Stimulated activated naive B cell treated with anti-CD40 and anti-IgM and Interleukin-4, amounts not matched to agents 10 μg/mL and 1 μg/mL and 100 μg/mL, for 72 hours (primary cell): Measurements from ENCODE around the gene CERS6.
A peak's percentile ranks its signal among the peaks of the same experiment; 100 is the strongest.

Experiments
- ATAC-seq, 2 donors: fragments of 150-1000 bp; cut with Tn5 transposase; replicated peaks; 2 replicates each; pipeline ENCODE4 v1.10.0; 2021; ENCODE audit warnings: moderate library complexity in 1 of 2
- DNase-seq: peaks from one replicate; pipeline ENCODE4 v3.0.0; 2021
- H3K27ac Mint-ChIP-seq: one replicate; pipeline ENCODE4 v1.8.0; 2022; ENCODE audit warnings: mild to moderate bottlenecking, mixed read lengths
- H3K27me3 Mint-ChIP-seq, 2 donors: one replicate each; pipeline ENCODE4 v1.8.0; 2022; ENCODE audit warnings: mixed read lengths in 2 of 2
- H3K36me3 Mint-ChIP-seq, 2 donors: one replicate each; pipeline ENCODE4 v1.8.0; 2022; ENCODE audit warnings: mixed read lengths in 2 of 2, mild to moderate bottlenecking in 1 of 2
- H3K4me1 Mint-ChIP-seq, 2 donors: one replicate each; pipeline ENCODE4 v1.8.0; 2022; ENCODE audit warnings: mixed read lengths in 2 of 2, mild to moderate bottlenecking in 1 of 2
- H3K4me3 Mint-ChIP-seq, 2 donors: one replicate each; pipeline ENCODE4 v1.8.0; 2022; ENCODE audit warnings: mild to moderate bottlenecking in 2 of 2, mixed read lengths in 2 of 2, moderate library complexity in 1 of 2
- H3K9me3 Mint-ChIP-seq, 2 donors: one replicate each; pipeline ENCODE4 v1.8.0; 2022; ENCODE audit warnings: mixed read lengths in 2 of 2, mild to moderate bottlenecking in 1 of 2

Gene CERS6

DNA sequence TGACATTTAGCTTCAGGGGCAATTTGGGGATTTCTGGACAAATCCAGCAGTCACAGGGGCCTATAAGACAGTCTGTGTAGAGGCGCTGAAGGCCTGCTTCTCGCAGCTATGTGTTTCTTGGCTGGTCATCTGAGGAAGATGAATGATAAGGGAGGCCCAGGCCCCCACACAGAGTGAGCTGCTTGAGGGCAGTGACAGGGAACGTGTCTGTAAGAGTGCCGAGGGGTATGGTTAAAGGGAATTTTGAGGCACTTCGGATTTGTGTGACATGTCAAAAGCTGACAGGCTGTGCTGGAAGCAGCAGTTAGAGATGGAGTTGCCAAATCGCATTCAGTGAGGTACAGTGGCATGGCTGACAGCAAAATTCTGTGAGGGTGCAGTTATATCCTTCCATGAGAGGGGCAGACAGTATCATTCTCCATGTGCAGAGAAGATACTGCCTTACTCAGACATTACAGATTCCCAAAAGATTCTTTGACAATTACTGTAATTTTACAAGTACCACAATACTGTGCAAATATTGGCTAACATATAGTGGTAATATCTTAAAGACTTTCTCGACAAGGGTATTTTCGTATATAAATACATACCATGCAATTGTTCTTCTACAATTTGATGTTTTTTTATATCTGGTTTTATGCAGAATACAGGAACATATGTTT, 74.0 kb downstream of the CERS6 start:
- Mint-ChIP-seq H3K4me1 (peaks cover 40 to 72% of the 10 kb centered on the region in 2 donors), H3K27me3 (no peaks in the 10 kb centered on the region), H3K36me3 (peaks cover 6 to 30% of the 10 kb centered on the region in 2 donors), H3K27ac (no peak overlapping the region), H3K9me3 (peaks cover 2 to 4% of the 10 kb centered on the region in 2 donors), H3K4me3 (no peak overlapping the region)
- DNase-seq = no peak
- ATAC-seq = no peak

- Mint-ChIP-seq H3K4me3 (peak overlapping the region; percentile 55 to 62), H3K9me3 (peaks cover 2 to 4% of the 10 kb centered on the region in 2 donors), H3K27ac (peak overlapping the region; percentile 74), H3K4me1 (peaks cover 41 to 72% of the 10 kb centered on the region in 2 donors), H3K36me3 (peaks cover 6 to 30% of the 10 kb centered on the region in 2 donors), H3K27me3 (no peaks in the 10 kb centered on the region)
- DNase-seq (no peak), ATAC-seq (peak; percentile 78 to 85)
These were observed 75.0 kb downstream of the CERS6 start for GRCh38 chr2:168530982-168531622.

DNA sequence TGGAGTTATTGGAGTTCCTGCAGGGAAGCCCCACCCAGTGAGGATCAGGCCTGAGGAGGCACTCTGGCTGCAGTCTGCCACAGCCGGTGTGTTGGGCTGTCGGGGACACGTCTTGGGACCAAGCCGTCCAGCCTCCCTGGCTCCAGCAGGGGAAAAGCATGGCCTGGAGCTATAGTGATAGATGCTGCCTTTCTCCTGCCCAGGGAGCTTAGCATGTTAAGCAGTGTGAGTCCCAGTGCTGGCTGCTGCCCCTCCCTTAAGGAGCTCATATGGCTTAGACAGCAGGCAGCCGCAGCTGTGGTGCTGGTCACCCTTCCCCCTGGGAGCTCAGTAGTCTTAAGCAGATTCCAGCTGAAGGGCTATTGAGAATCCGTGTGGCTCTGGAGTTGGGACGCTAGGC, 78.9 kb downstream of the CERS6 start:
- ATAC-seq (no peak), DNase-seq (no peak)
- peaks cover 42 to 57% of the 10 kb centered on the region in 2 donors for H3K4me1 Mint-ChIP-seq
- peaks cover 15 to 34% of the 10 kb centered on the region in 2 donors for H3K36me3 Mint-ChIP-seq
- no peaks in the 10 kb centered on the region for H3K27me3 Mint-ChIP-seq
- H3K9me3 Mint-ChIP-seq = peaks cover 9 to 13% of the 10 kb centered on the region in 2 donors
- no peak overlapping the region for H3K27ac Mint-ChIP-seq
- no peak overlapping the region for H3K4me3 Mint-ChIP-seq

DNA sequence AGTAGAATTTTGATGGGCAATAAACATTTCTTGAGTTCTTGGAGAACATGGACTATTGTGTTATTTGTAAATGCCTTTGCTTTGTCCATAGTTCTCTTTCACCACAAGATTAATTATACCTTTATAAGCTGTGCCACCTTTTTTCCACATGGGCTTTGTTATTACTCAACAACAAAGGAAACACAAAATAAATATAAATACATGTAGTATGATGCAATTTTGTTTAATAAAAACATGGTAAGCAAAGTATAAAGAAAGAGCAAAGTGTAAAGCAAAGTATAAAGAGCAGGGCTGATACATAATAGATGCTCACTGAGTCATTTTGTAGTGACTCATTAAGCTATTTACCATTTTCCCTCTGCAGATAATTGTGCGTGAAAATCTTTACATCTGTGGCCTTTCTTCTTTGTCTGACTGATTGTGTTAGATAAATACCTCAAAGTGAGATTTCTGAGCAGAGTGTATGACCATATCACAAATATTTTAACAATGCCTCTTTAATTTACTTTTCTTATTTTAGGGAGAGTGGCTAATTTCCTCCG, 80.9 kb downstream of the CERS6 start:
- DNase-seq (no peak), ATAC-seq (no peak)
- H3K27me3 Mint-ChIP-seq = no peaks in the 10 kb centered on the region
- no peak overlapping the region for H3K4me3 Mint-ChIP-seq
- H3K4me1 Mint-ChIP-seq = peaks cover 34 to 46% of the 10 kb centered on the region in 2 donors
- no peak overlapping the region for H3K27ac Mint-ChIP-seq
- peaks cover 32 to 51% of the 10 kb centered on the region in 2 donors for H3K36me3 Mint-ChIP-seq
- peaks cover 19 to 22% of the 10 kb centered on the region in 2 donors for H3K9me3 Mint-ChIP-seq

GRCh38 chr2:168538133-168538532, 82.1 kb downstream of the CERS6 start:
- Mint-ChIP-seq H3K36me3 (peaks cover 32 to 50% of the 10 kb centered on the region in 2 donors), H3K4me3 (no peak overlapping the region), H3K27me3 (no peaks in the 10 kb centered on the region), H3K27ac (no peak overlapping the region), H3K4me1 (peaks cover 29 to 38% of the 10 kb centered on the region in 2 donors), H3K9me3 (peaks cover 19 to 20% of the 10 kb centered on the region in 2 donors)
- DNase-seq (no peak), ATAC-seq (no peak)

- DNase-seq (no peak), ATAC-seq (no peak)
- Mint-ChIP-seq H3K4me3 (no peak overlapping the region), H3K4me1 (peaks cover 25 to 34% of the 10 kb centered on the region in 2 donors), H3K36me3 (peaks cover 32 to 46% of the 10 kb centered on the region in 2 donors), H3K27me3 (no peaks in the 10 kb centered on the region), H3K9me3 (peaks cover 19 to 20% of the 10 kb centered on the region in 2 donors), H3K27ac (no peak overlapping the region)
These were observed 82.5 kb downstream of the CERS6 start for GRCh38 chr2:168538534-168538933.

GRCh38 chr2:168539945-168540344, 83.9 kb downstream of the CERS6 start:
- no peak overlapping the region for H3K27ac Mint-ChIP-seq

DNA sequence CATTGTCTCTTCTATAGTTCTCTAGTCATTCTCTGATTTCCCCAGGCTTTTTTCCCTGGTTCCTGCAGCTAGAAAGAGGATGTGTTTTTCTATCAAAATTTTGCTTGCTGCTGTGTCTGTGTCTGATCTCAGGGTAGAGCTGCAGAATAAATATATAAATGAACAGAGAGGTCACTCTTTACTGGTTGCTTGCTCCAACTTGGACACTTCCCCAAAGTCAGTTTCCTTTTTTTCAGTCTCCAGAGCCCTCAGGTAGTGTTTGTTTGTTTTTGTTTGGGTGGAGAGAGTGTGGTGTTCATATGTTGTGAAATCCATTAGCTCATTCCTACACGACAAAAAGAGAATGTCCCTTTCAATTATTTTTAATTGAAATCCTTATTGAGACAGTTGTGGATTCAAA, 85.8 kb downstream of the CERS6 start:
- peaks cover 15 to 20% of the 10 kb centered on the region in 2 donors for H3K9me3 Mint-ChIP-seq
- no peak for ATAC-seq
- no peak overlapping the region for H3K4me3 Mint-ChIP-seq
- no peak for DNase-seq
- H3K27me3 Mint-ChIP-seq = no peaks in the 10 kb centered on the region
- H3K36me3 Mint-ChIP-seq = peaks cover 26 to 39% of the 10 kb centered on the region in 2 donors
- H3K27ac Mint-ChIP-seq = no peak overlapping the region
- peaks cover 19 to 34% of the 10 kb centered on the region in 2 donors for H3K4me1 Mint-ChIP-seq

More at GRCh38 chr2:168539945-168540344, 83.9 kb downstream of the CERS6 start:
- Mint-ChIP-seq H3K4me1 (peaks cover 18 to 28% of the 10 kb centered on the region in 2 donors), H3K27me3 (no peaks in the 10 kb centered on the region), H3K9me3 (peaks cover 15 to 20% of the 10 kb centered on the region in 2 donors), H3K4me3 (no peak overlapping the region), H3K36me3 (peaks cover 26 to 33% of the 10 kb centered on the region in 2 donors)
- DNase-seq (no peak), ATAC-seq (no peak)

DNA sequence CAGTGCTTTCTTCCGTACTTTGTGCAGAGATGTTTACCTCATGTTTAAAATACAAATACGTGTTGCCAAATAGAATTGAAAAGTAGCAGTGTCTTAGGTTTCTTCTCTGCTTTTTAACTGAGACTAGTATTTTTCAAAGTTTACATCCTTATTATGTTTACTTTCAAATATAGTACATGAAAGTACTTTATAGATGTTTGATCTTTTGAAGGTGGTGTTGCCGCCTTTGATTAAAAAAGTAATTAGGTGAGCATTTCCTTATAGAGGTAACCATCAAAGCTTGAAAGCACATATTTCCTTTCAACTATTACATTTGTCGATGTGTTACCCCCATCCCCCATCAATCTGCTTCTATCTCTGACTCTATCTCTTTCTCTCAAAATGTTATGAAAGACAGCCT, 87.0 kb downstream of the CERS6 start:
- Mint-ChIP-seq H3K9me3 (peaks cover 15 to 17% of the 10 kb centered on the region in 2 donors), H3K27ac (no peak overlapping the region), H3K4me1 (peaks cover 15 to 33% of the 10 kb centered on the region in 2 donors), H3K36me3 (peaks cover 33 to 40% of the 10 kb centered on the region in 2 donors), H3K27me3 (no peaks in the 10 kb centered on the region), H3K4me3 (no peak overlapping the region)
- no peak for ATAC-seq
- no peak for DNase-seq

DNA sequence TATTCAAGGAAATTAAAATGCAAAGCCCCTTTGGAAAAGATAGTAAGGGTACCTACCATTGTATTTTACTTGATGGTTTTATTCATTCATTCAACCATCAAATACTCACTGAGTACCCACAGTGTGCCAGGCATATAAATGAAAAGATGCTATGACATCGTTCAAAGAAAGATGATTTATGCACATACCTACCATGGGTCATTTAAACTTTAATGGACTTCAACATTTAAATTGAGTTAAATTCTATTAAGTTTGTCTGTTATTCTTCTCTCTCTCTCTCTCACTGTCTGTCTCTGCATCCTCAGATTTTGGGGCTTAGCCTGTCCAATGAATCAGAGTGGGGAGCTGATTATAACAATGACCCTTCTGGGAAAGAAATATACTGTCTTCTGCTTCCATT, 87.9 kb downstream of the CERS6 start:
- Mint-ChIP-seq H3K36me3 (peaks cover 32 to 36% of the 10 kb centered on the region in 2 donors), H3K9me3 (peaks cover 10 to 13% of the 10 kb centered on the region in 2 donors), H3K4me3 (no peak overlapping the region), H3K27me3 (no peaks in the 10 kb centered on the region), H3K4me1 (peaks cover 10 to 28% of the 10 kb centered on the region in 2 donors), H3K27ac (no peak overlapping the region)
- ATAC-seq = no peak
- no peak for DNase-seq

- ATAC-seq = no peak
- no peaks in the 10 kb centered on the region for H3K27me3 Mint-ChIP-seq
- no peak overlapping the region for H3K4me3 Mint-ChIP-seq
- peaks cover 7 to 8% of the 10 kb centered on the region in 2 donors for H3K9me3 Mint-ChIP-seq
- H3K36me3 Mint-ChIP-seq = peaks cover 27 to 38% of the 10 kb centered on the region in 2 donors
- no peak overlapping the region for H3K27ac Mint-ChIP-seq
- no peak for DNase-seq
- peaks cover 11 to 28% of the 10 kb centered on the region in 2 donors for H3K4me1 Mint-ChIP-seq
These were observed 89.5 kb downstream of the CERS6 start for GRCh38 chr2:168545439-168546082.

- H3K27ac Mint-ChIP-seq = no peak overlapping the region
- peaks cover 21 to 51% of the 10 kb centered on the region in 2 donors for H3K36me3 Mint-ChIP-seq
- no peak overlapping the region for H3K4me3 Mint-ChIP-seq
- no peaks in the 10 kb centered on the region for H3K27me3 Mint-ChIP-seq
- H3K9me3 Mint-ChIP-seq = no peaks in the 10 kb centered on the region
- ATAC-seq = peak in 1 of 2 donors; percentile 27
- no peak for DNase-seq
- H3K4me1 Mint-ChIP-seq = peaks cover 12 to 36% of the 10 kb centered on the region in 2 donors
These were observed 94.6 kb downstream of the CERS6 start for GRCh38 chr2:168550670-168551069.

DNA sequence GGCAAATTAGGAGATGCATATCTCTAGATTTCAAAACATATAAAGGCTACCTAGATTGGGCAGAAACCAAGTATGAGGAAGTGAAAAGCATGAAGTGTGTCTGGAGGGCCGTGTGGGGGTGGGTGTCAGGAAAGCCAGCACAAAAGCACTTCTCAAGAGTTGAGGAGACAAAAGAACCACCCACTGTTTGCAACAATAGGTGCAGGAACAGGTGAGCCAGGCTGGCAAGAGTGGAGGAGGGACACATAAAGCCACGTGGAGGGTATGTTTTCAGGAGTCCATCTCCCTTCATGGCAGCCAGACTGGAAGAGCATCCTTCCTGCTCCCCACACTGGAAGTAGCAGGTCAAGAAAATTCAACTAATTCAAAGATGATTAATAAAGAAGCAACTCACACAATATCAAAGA, 96.4 kb downstream of the CERS6 start:
- H3K36me3 Mint-ChIP-seq = peaks cover 20 to 47% of the 10 kb centered on the region in 2 donors
- H3K4me1 Mint-ChIP-seq = peaks cover 11 to 34% of the 10 kb centered on the region in 2 donors
- peak; percentile 39 for DNase-seq
- H3K27ac Mint-ChIP-seq = peak overlapping the region; percentile 16
- peak overlapping the region; percentile 15 to 45 for H3K4me3 Mint-ChIP-seq
- no peaks in the 10 kb centered on the region for H3K9me3 Mint-ChIP-seq
- H3K27me3 Mint-ChIP-seq = no peaks in the 10 kb centered on the region
- ATAC-seq = peak; percentile 100

- H3K27me3 Mint-ChIP-seq = no peaks in the 10 kb centered on the region
- H3K4me1 Mint-ChIP-seq = peaks cover 11 to 31% of the 10 kb centered on the region in 2 donors
- H3K9me3 Mint-ChIP-seq = peaks cover 3 to 11% of the 10 kb centered on the region in 2 donors
- no peak overlapping the region for H3K4me3 Mint-ChIP-seq
- H3K36me3 Mint-ChIP-seq = peaks cover 21 to 41% of the 10 kb centered on the region in 2 donors
- no peak overlapping the region for H3K27ac Mint-ChIP-seq
- DNase-seq (no peak), ATAC-seq (no peak)
These were observed 99.2 kb downstream of the CERS6 start for GRCh38 chr2:168555283-168555682.
